Measurements from ENCODE around the gene OGFR.

Gene OGFR

DNA sequence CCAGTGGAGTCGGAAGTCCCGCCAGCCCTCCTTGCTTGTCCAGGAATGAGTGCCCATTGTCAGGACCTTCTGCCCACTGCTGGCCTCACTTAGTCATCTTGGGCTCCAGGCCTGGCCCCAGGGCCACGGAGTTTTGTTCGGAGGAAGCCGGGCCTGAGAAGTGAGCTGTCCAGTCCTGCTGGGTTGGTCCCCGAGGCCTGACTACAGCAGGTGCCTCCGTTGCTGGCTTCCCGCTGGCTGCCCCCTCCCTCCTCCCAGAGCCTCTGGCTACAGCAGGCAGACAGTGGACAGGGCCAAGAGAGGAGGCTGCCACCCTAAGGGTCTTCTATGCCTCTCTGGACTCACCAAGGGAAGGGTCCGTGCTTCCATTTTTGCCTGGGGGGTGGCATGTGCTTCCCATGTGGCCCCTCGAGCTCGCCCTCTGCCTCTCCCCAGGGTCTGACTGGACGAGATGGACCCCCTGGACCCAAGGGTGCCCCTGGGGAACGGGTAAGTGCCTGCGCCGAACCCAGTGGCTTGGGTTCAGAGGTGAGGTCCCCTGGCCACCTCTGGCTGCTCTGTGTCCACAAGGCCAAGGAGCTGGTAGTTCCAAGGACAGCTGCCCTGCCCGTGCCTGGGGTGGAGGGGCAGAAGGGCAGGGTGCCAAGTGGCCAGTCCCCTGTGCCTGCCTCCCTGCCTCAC is 15.0 kb downstream of the OGFR start:
- DNase-seq (ENCODE audit: extremely low spot score) = no peak
- POLR2A ChIA-PET = interaction anchor here (0.9 to 1.0 kb wide), 2 partner anchors 25 to 42 kb away, joined by 3 read pairs; partner anchors contain the start of gene TCFL5
- CTCF ChIA-PET = no interaction called here
- TF ChIP-seq HDGF (IDR thresholded peaks at IDR 0.05; ENCODE audit: borderline replicate concordance) = no peak
- TF ChIP-seq ARNT (IDR thresholded peaks at IDR 0.05) = no peak
- no peak for TF ChIP-seq L3MBTL2 (conservative IDR thresholded peaks at IDR 0.05)
- no peak for TF ChIP-seq TARDBP (IDR thresholded peaks at IDR 0.05)
- no peak for TF ChIP-seq SP1 (IDR thresholded peaks at IDR 0.05)
- no peak for TF ChIP-seq LEF1 (IDR thresholded peaks at IDR 0.05; ENCODE audit: borderline replicate concordance)
- TF ChIP-seq SUZ12 (IDR thresholded peaks at IDR 0.05) = no peak
- no peak for TF ChIP-seq ELF4 (IDR thresholded peaks at IDR 0.05)
- TF ChIP-seq FOXA1 (IDR thresholded peaks at IDR 0.05) = no peak
- TF ChIP-seq FOXM1 (IDR thresholded peaks at IDR 0.05; ENCODE audit: borderline replicate concordance) = no peak
- TF ChIP-seq ZNF384 (IDR thresholded peaks at IDR 0.05) = no peak
- no peak for TF ChIP-seq FOXK2 (IDR thresholded peaks at IDR 0.05)
- TF ChIP-seq CTBP1 (IDR thresholded peaks at IDR 0.05; ENCODE audit: borderline replicate concordance) = no peak
- no peak for TF ChIP-seq BHLHE40 (IDR thresholded peaks at IDR 0.05; ENCODE audit: borderline replicate concordance)
- TF ChIP-seq, protein P1, sequence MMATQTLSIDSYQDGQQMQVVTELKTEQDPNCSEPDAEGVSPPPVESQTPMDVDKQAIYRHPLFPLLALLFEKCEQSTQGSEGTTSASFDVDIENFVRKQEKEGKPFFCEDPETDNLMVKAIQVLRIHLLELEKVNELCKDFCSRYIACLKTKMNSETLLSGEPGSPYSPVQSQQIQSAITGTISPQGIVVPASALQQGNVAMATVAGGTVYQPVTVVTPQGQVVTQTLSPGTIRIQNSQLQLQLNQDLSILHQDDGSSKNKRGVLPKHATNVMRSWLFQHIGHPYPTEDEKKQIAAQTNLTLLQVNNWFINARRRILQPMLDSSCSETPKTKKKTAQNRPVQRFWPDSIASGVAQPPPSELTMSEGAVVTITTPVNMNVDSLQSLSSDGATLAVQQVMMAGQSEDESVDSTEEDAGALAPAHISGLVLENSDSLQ (IDR thresholded peaks at IDR 0.05) = no peak
- no peak for TF ChIP-seq NFRKB (IDR thresholded peaks at IDR 0.05)

DNA sequence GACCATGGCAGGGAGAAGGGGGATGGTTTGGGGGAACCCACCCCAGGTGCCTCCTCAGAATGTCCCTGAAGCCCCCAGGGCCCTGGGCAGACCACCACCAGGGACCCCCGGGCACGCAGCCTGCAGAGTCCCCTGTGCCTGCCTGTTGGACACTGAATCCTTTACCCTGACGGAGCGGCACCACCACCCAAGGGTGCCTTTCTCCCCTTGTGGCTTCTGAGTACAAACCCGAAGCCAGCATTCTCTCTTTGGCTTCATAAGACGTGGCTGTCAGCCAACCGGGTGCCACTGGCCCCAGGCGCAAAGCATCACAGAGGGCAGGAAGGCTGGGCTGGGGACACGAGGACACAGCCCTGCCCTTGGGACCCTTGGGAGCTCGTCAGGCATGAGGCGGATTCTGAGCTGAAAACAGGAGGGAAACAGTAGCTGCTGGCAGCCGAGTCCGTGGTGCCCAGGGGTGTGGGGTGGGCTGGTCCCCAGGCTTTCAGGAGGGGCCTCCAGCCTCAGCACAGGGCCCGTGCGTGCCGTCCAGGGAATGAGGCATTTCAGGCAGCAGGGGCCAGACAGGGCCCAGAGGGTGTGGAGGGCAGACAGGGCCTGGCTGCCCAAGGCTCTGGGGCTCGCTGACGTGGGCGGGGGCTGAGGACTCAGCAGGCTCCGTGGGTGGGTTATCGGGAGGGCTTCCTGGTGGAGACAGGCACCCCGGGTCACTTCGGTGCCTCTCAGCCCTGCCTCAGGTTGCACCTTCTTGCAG is 15.8 kb downstream of the OGFR start:
- TF ChIP-seq CTBP1 (IDR thresholded peaks at IDR 0.05; ENCODE audit: borderline replicate concordance) = no peak
- TF ChIP-seq, protein P1 (IDR thresholded peaks at IDR 0.05) = no peak
- TF ChIP-seq ELF4 (IDR thresholded peaks at IDR 0.05) = no peak
- no peak for TF ChIP-seq NFRKB (IDR thresholded peaks at IDR 0.05)
- TF ChIP-seq SP1 (IDR thresholded peaks at IDR 0.05) = no peak
- TF ChIP-seq FOXM1 (IDR thresholded peaks at IDR 0.05; ENCODE audit: borderline replicate concordance) = no peak
- no peak for TF ChIP-seq ZNF384 (IDR thresholded peaks at IDR 0.05)
- POLR2A ChIA-PET = interaction anchor here (0.9 to 1.0 kb wide), 2 partner anchors 26 to 41 kb away, joined by 3 read pairs; partner anchors contain the start of gene TCFL5
- CTCF ChIA-PET = no interaction called here
- no peak for DNase-seq (ENCODE audit: extremely low spot score)

DNA sequence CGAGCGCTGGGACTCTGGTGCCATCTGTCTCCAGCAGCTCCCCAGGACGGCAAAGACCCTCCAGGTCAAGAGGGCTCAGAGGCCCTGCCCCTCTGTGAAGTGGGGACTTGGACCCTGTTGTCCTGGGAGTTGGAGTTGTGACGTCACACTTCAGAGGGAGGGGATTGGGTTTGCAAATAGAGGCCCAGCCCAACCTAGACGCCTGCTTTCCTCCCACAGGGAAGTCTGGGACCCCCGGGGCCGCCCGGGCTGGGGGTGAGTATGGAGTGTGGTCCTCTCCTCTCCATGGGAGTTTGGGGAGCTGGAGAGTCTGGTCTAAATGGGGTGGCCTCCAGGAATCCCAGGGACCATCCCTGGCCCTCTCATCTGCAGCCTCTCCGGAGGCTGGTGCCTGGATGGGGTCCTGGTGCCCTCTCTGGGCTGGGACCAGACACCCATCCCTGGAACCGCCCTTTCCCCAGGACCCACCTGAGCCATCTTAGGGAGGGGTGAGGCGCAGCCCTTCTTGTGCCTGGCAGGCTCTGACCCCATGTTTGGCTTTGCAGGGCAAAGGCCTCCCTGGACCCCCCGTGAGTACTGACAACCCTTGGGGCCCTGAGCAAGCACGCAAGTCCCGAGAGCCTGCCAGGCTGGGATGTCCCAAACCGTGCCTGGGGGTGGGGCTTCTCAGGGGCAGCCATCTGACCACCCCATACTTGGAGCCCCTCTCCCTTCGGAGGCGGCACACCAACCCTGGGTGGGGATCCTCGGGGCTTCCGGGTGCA is 16.5 kb downstream of the OGFR start:
- ChIA-PET POLR2A (interaction anchor here (1.0 kb wide), 1 partner anchor 40 kb away, joined by 3 read pairs; the partner anchor contains the start of gene TCFL5), CTCF (no interaction called here)
- TF ChIP-seq, protein P1 (IDR thresholded peaks at IDR 0.05) = no peak
- TF ChIP-seq FOXK2 (IDR thresholded peaks at IDR 0.05) (no peak), BHLHE40 (IDR thresholded peaks at IDR 0.05; ENCODE audit: borderline replicate concordance) (no peak), ELF4 (IDR thresholded peaks at IDR 0.05) (no peak), LEF1 (IDR thresholded peaks at IDR 0.05; ENCODE audit: borderline replicate concordance) (no peak), FOXM1 (IDR thresholded peaks at IDR 0.05; ENCODE audit: borderline replicate concordance) (no peak)
- DNase-seq (ENCODE audit: extremely low spot score) = no peak

DNA sequence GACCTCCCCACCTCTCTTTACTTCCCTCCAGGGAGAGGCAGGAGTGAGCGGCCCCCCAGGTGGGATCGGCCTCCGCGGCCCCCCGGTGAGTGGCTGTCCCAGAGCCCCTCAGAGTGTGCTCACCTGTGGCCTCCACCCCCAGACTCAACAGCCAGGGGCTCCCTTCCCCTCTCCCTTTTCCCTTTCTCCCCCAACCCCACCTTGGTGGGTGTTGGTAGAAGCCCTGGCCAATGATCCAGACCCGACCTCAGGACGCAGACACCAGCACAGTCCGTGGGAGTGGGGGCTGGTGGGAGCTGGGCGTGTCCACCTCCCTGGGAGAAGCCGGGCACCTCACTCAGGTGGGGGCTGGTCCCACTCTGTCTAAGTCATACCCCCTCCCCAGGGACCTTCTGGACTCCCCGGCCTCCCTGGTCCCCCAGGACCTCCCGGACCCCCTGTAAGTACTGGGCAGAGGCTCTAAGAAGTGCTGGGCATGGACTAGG is 17.1 kb downstream of the OGFR start:
- ChIA-PET CTCF (interaction anchor here (1.3 to 1.7 kb wide), 3 partner anchors 10 to 66 kb away, joined by 3 to 10 read pairs (median 4); no protein-coding TSS in a partner anchor), POLR2A (no interaction called here)

More for the DNA sequence above, 17.1 kb downstream of the OGFR start:
- DNase-seq (ENCODE audit: extremely low spot score) = no peak
- no peak for TF ChIP-seq NFRKB (IDR thresholded peaks at IDR 0.05)
- TF ChIP-seq ARNT (IDR thresholded peaks at IDR 0.05) = no peak
- TF ChIP-seq SP1 (IDR thresholded peaks at IDR 0.05) = no peak
- no peak for TF ChIP-seq CTBP1 (IDR thresholded peaks at IDR 0.05; ENCODE audit: borderline replicate concordance)
- TF ChIP-seq L3MBTL2 (conservative IDR thresholded peaks at IDR 0.05) = no peak
- no peak for TF ChIP-seq FOXM1 (IDR thresholded peaks at IDR 0.05; ENCODE audit: borderline replicate concordance)
- TF ChIP-seq, protein P1 (IDR thresholded peaks at IDR 0.05) = no peak
- no peak for TF ChIP-seq ZNF384 (IDR thresholded peaks at IDR 0.05)
- no peak for TF ChIP-seq BHLHE40 (IDR thresholded peaks at IDR 0.05; ENCODE audit: borderline replicate concordance)
- no peak for TF ChIP-seq SUZ12 (IDR thresholded peaks at IDR 0.05)
- no peak for TF ChIP-seq FOXA1 (IDR thresholded peaks at IDR 0.05)
- TF ChIP-seq TARDBP (IDR thresholded peaks at IDR 0.05) = no peak

All from HEK293T (cell line).